Left lung (tissue), 10 donors: ENCODE measurements around the gene LRSAM1. TPM values are rescaled to one million over a fixed set of nuclear protein-coding genes. Genes with fewer than 3 reads are reported as not detected.

Experiments
- ATAC-seq: fragments of 200-7000 bp; cut with Tn5 transposase; one replicate; pipeline ENCODE4 v1.9.1; 2020; ENCODE audit warnings: moderate library complexity
- DNase-seq, 4 donors: peaks; one replicate each; pipeline ENCODE4 v3.0.0-alpha.2; 2013 to 2020
- H3K27ac ChIP-seq, 2 donors: fragments of 200-600 bp; sonication (generic) in 1 of 2; one replicate each; pipeline versions ENCODE4 v1.5.0 to v1.8.0; 2020 to 2021
- H3K27me3 ChIP-seq, 2 donors: fragments of 200-600 bp; sonication (generic) in 1 of 2; one replicate each; pipeline versions ENCODE4 v1.5.0 to v1.8.0; 2020 to 2021
- H3K36me3 ChIP-seq, 2 donors: fragments of 200-600 bp; sonication (generic) in 1 of 2; one replicate each; pipeline versions ENCODE4 v1.5.0 to v1.8.0; 2020 to 2021
- H3K4me1 ChIP-seq, 2 donors: fragments of 200-600 bp; one replicate each; pipeline ENCODE4 v1.8.0; 2021
- H3K4me3 ChIP-seq, 2 donors: fragments of 200-600 bp; sonication (generic) in 1 of 2; one replicate each; pipeline versions ENCODE4 v1.5.0 to v1.8.0; 2020 to 2021; ENCODE audit warnings: mild to moderate bottlenecking in 1 of 2
- H3K9me3 ChIP-seq, 2 donors: fragments of 200-600 bp; sonication (generic) in 1 of 2; one replicate each; pipeline versions ENCODE4 v1.5.0 to v1.8.0; 2020 to 2021
- CTCF ChIP-seq, 2 donors: fragments of 200-600 bp; sonication (generic) in 1 of 2; IDR thresholded peaks; one replicate each; pipeline versions ENCODE4 v1.5.0 to v1.8.0; 2021; ENCODE audit warnings: antibody characterized with exemption in 2 of 2
- intact Hi-C, 2 donors: fragments of 100-400 bp; cut with DNase I; formaldehyde crosslinking; loops; one replicate each; pipeline versions ENCODE4 v1.11.2 to v1.14.2; 2022
- polyA plus RNA-seq, 6 donors: library from polyadenylated mRNA; unstranded; fragments of 120-200 nt; gene quantifications; one replicate each; pipeline ENCODE4 v1.2.1, GENCODE V29; 2013; ENCODE audit not compliant: insufficient read length in 6 of 6
- total RNA-seq, 2 donors: library from RNA; stranded (reverse); fragmentation: NEBNext Ultra II Directional; extraction: Animal tissue kit (Norgen Biotek cat#: 25700); gene quantifications; one replicate each; pipeline ENCODE4 v1.2.1, GENCODE V29; 2021
- donor health status: DM: no; HTN: yes; CAD: no.
- donor health status: DM: no; HTN: no; CAD: no.

The LRSAM1 gene
- total and polyA plus RNA-seq, 8 donors, result 16.4 to 24.4 (median 19.4) TPM

GRCh38 chr9:127426756-127427155 is 24.6 kb upstream of the LRSAM1 start:
- ATAC-seq (no peak), DNase-seq (no peak)
- Histone ChIP-seq H3K4me3 (no peak overlapping the region), H3K36me3 (peaks cover 0 to 34% of the 10 kb centered on the region in 2 donors), H3K27ac (no peak overlapping the region), H3K4me1 (peaks cover 20 to 43% of the 10 kb centered on the region in 2 donors), H3K27me3 (no peaks in the 10 kb centered on the region), H3K9me3 (no peaks in the 10 kb centered on the region)
- intact Hi-C loops, result no loop called here
- no peak for TF ChIP-seq CTCF (IDR thresholded peaks at IDR 0.05)

DNA sequence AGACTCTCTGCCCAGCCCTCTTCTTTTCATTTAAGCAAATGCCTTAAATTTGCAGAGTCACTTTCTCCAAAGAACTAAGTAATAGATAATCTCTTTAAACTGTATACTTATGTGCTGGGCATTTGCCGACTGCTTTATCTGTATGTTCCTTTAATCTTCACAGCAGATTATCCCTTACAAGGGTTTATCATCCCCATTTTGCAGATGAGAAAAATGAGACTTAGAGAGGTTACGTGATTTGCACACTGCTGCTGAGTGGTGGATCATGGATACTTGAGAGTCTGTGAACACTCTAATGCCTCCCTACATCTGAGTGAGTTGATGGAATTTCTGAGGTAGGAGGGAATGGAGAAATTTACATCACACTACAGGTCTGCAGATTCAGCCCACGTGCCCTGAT is 23.0 kb upstream of the LRSAM1 start:
- H3K9me3 ChIP-seq, result no peaks in the 10 kb centered on the region
- intact Hi-C loops, result no loop called here
- H3K27ac ChIP-seq, result no peak overlapping the region
- peaks cover 12 to 27% of the 10 kb centered on the region in 2 donors for H3K4me1 ChIP-seq
- H3K4me3 ChIP-seq, result no peak overlapping the region
- TF ChIP-seq CTCF (IDR thresholded peaks at IDR 0.05), result no peak
- H3K27me3 ChIP-seq, result no peaks in the 10 kb centered on the region
- DNase-seq, result no peak
- H3K36me3 ChIP-seq, result peaks cover 0 to 48% of the 10 kb centered on the region in 2 donors
- ATAC-seq, result no peak

DNA sequence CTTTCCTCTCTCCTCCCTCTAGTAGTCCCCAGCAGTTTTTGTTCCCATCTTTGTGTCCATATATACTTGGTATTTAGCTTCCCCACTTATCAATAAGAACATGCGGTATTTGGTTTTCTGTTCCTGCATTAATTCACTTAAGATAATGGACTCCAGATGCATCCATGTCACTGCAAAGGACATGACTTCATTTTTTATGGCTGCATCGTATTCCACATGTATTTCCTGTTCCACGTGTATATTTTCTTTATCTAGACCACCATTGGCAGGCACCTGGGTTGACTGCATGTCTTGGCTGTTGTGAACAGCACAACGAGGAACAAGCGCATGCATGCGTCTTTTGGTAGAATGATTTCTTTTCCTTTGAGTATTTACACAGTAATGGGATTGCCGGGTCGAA is 20.9 kb upstream of the LRSAM1 start:
- ATAC-seq, result no peak
- DNase-seq, result no peak
- no peaks in the 10 kb centered on the region for H3K27me3 ChIP-seq
- no peak for TF ChIP-seq CTCF (IDR thresholded peaks at IDR 0.05)
- H3K36me3 ChIP-seq, result peaks cover 0 to 68% of the 10 kb centered on the region in 2 donors
- H3K27ac ChIP-seq, result no peak overlapping the region
- peaks cover 6 to 16% of the 10 kb centered on the region in 2 donors for H3K4me1 ChIP-seq
- no peaks in the 10 kb centered on the region for H3K9me3 ChIP-seq
- intact Hi-C loops, result no loop called here
- H3K4me3 ChIP-seq, result no peak overlapping the region

GRCh38 chr9:127437497-127438264 is 13.6 kb upstream of the LRSAM1 start:
- Histone ChIP-seq H3K4me1 (no peaks in the 10 kb centered on the region), H3K36me3 (peaks cover 0 to 100% of the 10 kb centered on the region in 2 donors), H3K9me3 (no peaks in the 10 kb centered on the region), H3K27ac (no peak overlapping the region), H3K27me3 (no peaks in the 10 kb centered on the region), H3K4me3 (no peak overlapping the region)
- intact Hi-C loops, result no loop called here
- ATAC-seq, result no peak
- no peak for TF ChIP-seq CTCF (IDR thresholded peaks at IDR 0.05)
- DNase-seq, result no peak

DNA sequence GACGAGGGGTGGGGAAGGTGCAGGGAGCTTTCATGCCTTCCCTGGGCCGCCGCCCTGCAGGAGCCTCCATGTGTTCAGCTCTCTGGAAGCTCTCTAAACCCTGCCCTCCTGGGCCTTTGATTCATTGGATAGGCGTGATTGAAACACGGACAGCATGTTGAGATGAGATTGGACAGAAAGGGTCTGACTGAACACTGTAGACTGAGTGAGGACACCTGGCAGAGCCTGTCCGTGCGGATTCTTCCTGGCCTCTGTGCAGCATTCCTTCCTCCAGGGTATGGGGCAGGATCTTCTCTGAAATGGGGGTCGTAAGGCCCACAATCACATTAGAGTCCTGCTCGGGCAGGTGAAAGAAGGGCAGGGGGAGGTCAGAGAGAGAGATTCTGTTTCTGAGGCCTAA is 12.9 kb upstream of the LRSAM1 start:
- H3K4me3 ChIP-seq, result no peak overlapping the region
- H3K4me1 ChIP-seq, result no peaks in the 10 kb centered on the region
- no peaks in the 10 kb centered on the region for H3K9me3 ChIP-seq
- peaks cover 0 to 100% of the 10 kb centered on the region in 2 donors for H3K36me3 ChIP-seq
- DNase-seq (no peak), ATAC-seq (no peak)
- no peak overlapping the region for H3K27ac ChIP-seq
- no peaks in the 10 kb centered on the region for H3K27me3 ChIP-seq
- no peak for TF ChIP-seq CTCF (IDR thresholded peaks at IDR 0.05)
- intact Hi-C loops, result no loop called here
